Liver (tissue), 3 donors: Measurements from ENCODE around the gene MPHOSPH10.

Source experiments
- CTCF ChIP-seq: fragments of 150-350 bp; IDR thresholded peaks from 2 replicates; pipeline ENCODE4 v1.5.1; 2017; ENCODE audit warnings: improper control_type of control experiment, low read depth, low read length; ENCODE audit not compliant: missing input control
- GABPA ChIP-seq, 2 donors: IDR thresholded peaks in 1 of 2; conservative IDR thresholded peaks in 1 of 2; 2 replicates each; pipeline ENCODE4 v1.6.1; 2016; ENCODE audit warnings: antibody characterized with exemption in 2 of 2, mild to moderate bottlenecking in 1 of 2, moderate library complexity in 1 of 2
- RAD21 ChIP-seq, 2 donors: IDR thresholded peaks; 2 replicates each; pipeline ENCODE4 v1.6.1; 2016; ENCODE audit warnings: antibody characterized with exemption in 2 of 2, mild to moderate bottlenecking in 2 of 2
- REST ChIP-seq: IDR thresholded peaks from 2 replicates; pipeline ENCODE4 v1.6.1; 2016; ENCODE audit warnings: antibody characterized with exemption, mild to moderate bottlenecking
- TAF1 ChIP-seq: conservative IDR thresholded peaks from 2 replicates; pipeline ENCODE4 v1.6.1; 2016; ENCODE audit warnings: antibody characterized with exemption, mild to moderate bottlenecking
- YY1 ChIP-seq: IDR thresholded peaks from 2 replicates; pipeline ENCODE4 v1.6.1; 2016; ENCODE audit warnings: antibody characterized with exemption, mild to moderate bottlenecking
- TF ChIP-seq, protein P1 (sequence below): IDR thresholded peaks from 2 replicates; pipeline ENCODE4 v1.6.1; 2016; ENCODE audit warnings: antibody characterized with exemption
- donor health status: healthy.
- donor health status: healthy.

GRCh38 chr2:71122387-71123298 lies 7.8 kb upstream of the MPHOSPH10 start:
- TF ChIP-seq, protein P1, sequence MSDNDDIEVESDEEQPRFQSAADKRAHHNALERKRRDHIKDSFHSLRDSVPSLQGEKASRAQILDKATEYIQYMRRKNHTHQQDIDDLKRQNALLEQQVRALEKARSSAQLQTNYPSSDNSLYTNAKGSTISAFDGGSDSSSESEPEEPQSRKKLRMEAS: no peak
- TF ChIP-seq REST (no peak), CTCF (no peak), TAF1 (no peak), YY1 (no peak), GABPA (IDR thresholded peaks at IDR 0.05 in 1 of 2, conservative IDR thresholded peaks at IDR 0.05 in 1 of 2) (no peak), RAD21 (IDR thresholded peaks at IDR 0.05) (no peak)
